HCT116 (cell line): ENCODE data around the gene CSK. TPM values are rescaled to one million over a fixed set of nuclear protein-coding genes. Genes with fewer than 3 reads are reported as not detected.

ENCODE experiments used
- ATAC-seq: fragments of 200-7000 bp; cut with Tn5 transposase; 2 replicates; pipeline ENCODE4 v1.9.1; 2020; ENCODE audit warnings: mild to moderate bottlenecking, moderate library complexity
- BruUV-seq: library from RNA; stranded (reverse); fragments of 400-500 nt; replicated peaks from 2 replicates; lab custom pipeline; 2021; lab: Mats Ljungman, UMichigan
- CTCF ChIA-PET: fragments of 300-600 bp; sonication (Branson Sonifier 250); formaldehyde crosslinking; loops from one replicate; lab custom pipeline; 2021; ENCODE audit warnings: antibody characterized with exemption; lab: Charles Lee
- POLR2A ChIA-PET: fragments of 300-600, 350-600 bp; sonication (Branson Sonifier 250); formaldehyde crosslinking; loops from one replicate; lab custom pipeline; 2021; ENCODE audit warnings: antibody characterized with exemption; lab: Charles Lee
- RAD21 ChIA-PET, 2 experiments: fragments of 300-600 bp; sonication (Branson Sonifier 250); formaldehyde crosslinking; loops; one replicate each; lab custom pipeline; 2023; ENCODE audit warnings: low total read pairs in 2 of 2; ENCODE audit not compliant: uncharacterized antibody in 2 of 2, unreplicated experiment in 2 of 2, low non-redundant PET in 1 of 2; lab: Charles Lee
- DNase-seq: peaks from one replicate; pipeline ENCODE4 v3.0.0-alpha.2; 2010; ENCODE audit warnings: low read depth, low spot score
- H2AFZ ChIP-seq: fragments of 200-600 bp; shearing (Covaris generic), sonication (generic); 2 replicates; pipeline ENCODE4 v1.6.1; 2017; ENCODE audit warnings: low read depth, mixed run types, mixed read lengths, antibody characterized with exemption, low read length; ENCODE audit not compliant: poor library complexity, severe bottlenecking
- H3K27ac ChIP-seq: 2 replicates; pipeline ENCODE4 v1.5.1; 2012; ENCODE audit warnings: low read depth, low read length
- H3K27me3 ChIP-seq: fragments of 200-600 bp; sonication (generic); 2 replicates; pipeline ENCODE4 v1.6.1; 2016; ENCODE audit warnings: mixed run types, low read length, mixed read lengths; ENCODE audit not compliant: insufficient read depth
- H3K36me3 ChIP-seq, 2 experiments: fragments of 200-500 bp in 1 of 2; fragments of 200-600 bp in 1 of 2; sonication (Bioruptor generic) in 1 of 2; sonication (generic) in 1 of 2; 2 replicates each; pipeline versions ENCODE4 v1.5.1 to v1.6.1; 2014 to 2016; ENCODE audit warnings: low read length in 2 of 2, inconsistent platforms in 1 of 2, mixed read lengths in 1 of 2, mixed run types in 1 of 2; ENCODE audit not compliant: insufficient read depth in 2 of 2, control insufficient read depth in 1 of 2
- H3K4me1 ChIP-seq, 2 experiments: fragments of 200-600 bp in 1 of 2; sonication (generic) in 1 of 2; 2 replicates each; pipeline versions ENCODE4 v1.5.1 to v1.6.1; 2012 to 2017; ENCODE audit warnings: low read length in 2 of 2, inconsistent platforms in 1 of 2, mild to moderate bottlenecking in 1 of 2, mixed read lengths in 1 of 2, mixed run types in 1 of 2, moderate library complexity in 1 of 2; ENCODE audit not compliant: insufficient read depth in 2 of 2, control insufficient read depth in 1 of 2
- H3K4me2 ChIP-seq: fragments of 200-600 bp; sonication (generic); 2 replicates; pipeline ENCODE4 v1.6.1; 2017; ENCODE audit warnings: mixed run types, low read length, mixed read lengths
- H3K4me3 ChIP-seq, 2 experiments: fragments of 200-600 bp in 1 of 2; sonication (generic) in 1 of 2; replicated peaks in 1 of 2; 2 replicates each; pipeline ENCODE4 v1.5.1; 2011 to 2016; ENCODE audit warnings: low read length in 2 of 2, control low read depth in 1 of 2, low read depth in 1 of 2, mild to moderate bottlenecking in 1 of 2, mixed read lengths in 1 of 2, mixed run types in 1 of 2
- H3K79me2 ChIP-seq: fragments of 200-600 bp; sonication (generic); 2 replicates; pipeline ENCODE4 v1.6.1; 2017; ENCODE audit warnings: mild to moderate bottlenecking, mixed run types, low read length, moderate library complexity, mixed read lengths; ENCODE audit not compliant: insufficient read depth
- H3K9ac ChIP-seq: fragments of 200-600 bp; sonication (generic); 2 replicates; pipeline ENCODE4 v1.6.1; 2016; ENCODE audit warnings: low read length, mixed read lengths
- H3K9me2 ChIP-seq: fragments of 200-600 bp; sonication (generic), shearing (Covaris generic); 2 replicates; pipeline ENCODE4 v1.6.1; 2017; ENCODE audit warnings: mixed run types, mild to moderate bottlenecking, moderate library complexity; ENCODE audit not compliant: insufficient read depth
- H3K9me3 ChIP-seq, 2 experiments: fragments of 200-500 bp in 1 of 2; fragments of 200-600 bp in 1 of 2; sonication (Bioruptor generic) in 1 of 2; sonication (generic) in 1 of 2; 2 replicates each; pipeline ENCODE4 v1.6.1; 2014 to 2017; ENCODE audit warnings: low read length in 2 of 2, mixed read lengths in 2 of 2, inconsistent platforms in 1 of 2, low read depth in 1 of 2, mild to moderate bottlenecking in 1 of 2, mixed run types in 1 of 2, moderate library complexity in 1 of 2; ENCODE audit not compliant: control insufficient read depth in 1 of 2, insufficient read depth in 1 of 2
- H4K20me1 ChIP-seq: fragments of 200-600 bp; sonication (generic), shearing (Covaris generic); 2 replicates; pipeline ENCODE4 v1.6.1; 2017; ENCODE audit warnings: mixed run types, mild to moderate bottlenecking, moderate library complexity; ENCODE audit not compliant: insufficient read depth
- CBX3 ChIP-seq: IDR thresholded peaks from 2 replicates; pipeline ENCODE4 v1.6.1; 2012; ENCODE audit warnings: low read depth
- CTCF ChIP-seq, 3 experiments: fragments of 200-600 bp in 1 of 3; sonication (generic) in 1 of 3; IDR thresholded peaks in 2 of 3; conservative IDR thresholded peaks in 1 of 3; 2 replicates each; pipeline ENCODE4 v1.5.1; 2012 to 2017; ENCODE audit warnings: low read depth in 2 of 3, low read length in 2 of 3, antibody characterized with exemption in 1 of 3, borderline replicate concordance in 1 of 3, control low read depth in 1 of 3, mild to moderate bottlenecking in 1 of 3, mixed read lengths in 1 of 3, mixed run types in 1 of 3, moderate library complexity in 1 of 3; ENCODE audit not compliant: insufficient read depth in 1 of 3
- FOSL1 ChIP-seq: IDR thresholded peaks from 2 replicates; pipeline ENCODE4 v1.6.1; 2012; ENCODE audit warnings: low read depth
- POLR2A ChIP-seq: IDR thresholded peaks from 2 replicates; pipeline ENCODE4 v1.7.0; 2011; ENCODE audit warnings: borderline replicate concordance; ENCODE audit not compliant: insufficient read depth, insufficient read length; ENCODE audit errors: extremely low read depth
- POLR2AphosphoS5 ChIP-seq: IDR thresholded peaks from 2 replicates; pipeline ENCODE4 v1.6.1; 2011; ENCODE audit warnings: mild to moderate bottlenecking, low read depth, low read length, moderate library complexity
- RAD21 ChIP-seq: IDR thresholded peaks from 2 replicates; pipeline ENCODE4 v1.6.1; 2012; ENCODE audit warnings: low read depth, mild to moderate bottlenecking
- SIN3A ChIP-seq: IDR thresholded peaks from 2 replicates; pipeline ENCODE4 v1.6.1; 2012; ENCODE audit warnings: low read depth
- SRF ChIP-seq: IDR thresholded peaks from 2 replicates; pipeline ENCODE4 v1.6.1; 2012; ENCODE audit warnings: low read depth
- ZFX ChIP-seq: fragments of 450-650 bp; IDR thresholded peaks from 2 replicates; pipeline ENCODE4 v1.6.1; 2017
- ZNF274 ChIP-seq: fragments of 200-500 bp; sonication (Bioruptor generic); IDR thresholded peaks from 2 replicates; pipeline ENCODE4 v1.6.1; 2014; ENCODE audit warnings: mild to moderate bottlenecking, low read depth, low read length, inconsistent platforms
- intact Hi-C: fragments of 100-400 bp; cut with micrococcal nuclease; formaldehyde crosslinking; loops from 2 replicates; pipeline ENCODE4 v1.10.0; 2022
- total RNA-seq: library from RNA; stranded (reverse); gene quantifications from one replicate; pipeline ENCODE4 v1.2.1, GENCODE V29; 2021; ENCODE audit not compliant: unreplicated experiment
- TF ChIP-seq, protein P1 (sequence below): IDR thresholded peaks from 2 replicates; pipeline ENCODE4 v1.6.1; 2012
- TF ChIP-seq, protein P2 (sequence below): IDR thresholded peaks from 2 replicates; pipeline ENCODE4 v1.6.1; 2012

Gene CSK
- total RNA-seq, 1 experiment from 2014 or later: 72.2 TPM

DNA sequence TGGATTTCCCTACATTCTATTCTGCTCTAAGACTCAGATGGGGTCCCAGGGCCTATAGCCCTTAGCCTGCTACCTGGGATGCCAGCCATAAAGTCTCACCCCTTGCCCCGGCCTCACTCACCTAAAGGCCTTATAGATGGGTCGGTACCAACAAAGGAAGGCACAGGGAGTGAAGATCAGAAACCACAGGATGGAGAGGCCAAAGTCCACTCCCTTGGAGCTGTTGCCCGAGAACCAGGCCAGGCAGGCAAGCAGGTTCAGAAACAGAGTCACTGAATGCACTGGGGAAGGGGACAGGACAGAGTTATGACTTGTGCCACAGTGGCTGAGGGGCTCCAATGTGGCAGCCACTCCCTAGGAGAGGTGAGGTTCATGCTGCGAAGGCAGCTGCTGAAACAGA is 68.5 kb downstream of the CSK start:
- Histone ChIP-seq H3K27me3 (no peaks in the 10 kb centered on the region), H3K4me1 (no peaks in the 10 kb centered on the region), H3K9ac (no peak overlapping the region), H3K9me3 (no peaks in the 10 kb centered on the region), H3K27ac (no peak overlapping the region), H3K79me2 (0 out of 2 replicates have a peak, but pooled peaks cover 4% of the 10 kb centered on the region), H3K4me2 (no peak overlapping the region), H2AFZ (no peak overlapping the region), H3K9me2 (no peaks in the 10 kb centered on the region), H3K4me3 (no peak overlapping the region), H4K20me1 (no peaks in the 10 kb centered on the region), H3K36me3 (peaks cover 26 to 35% of the 10 kb centered on the region in 2 experiments; a peak in 3 of 4 replicates)
- DNase-seq (no peak), ATAC-seq (no peak)
- ChIA-PET POLR2A (no interaction called here), RAD21 (no interaction called here), CTCF (no interaction called here)
- intact Hi-C loops: no loop called here
- BruUV-seq: no TSS peak
- TF ChIP-seq CTCF (IDR thresholded peaks at IDR 0.05 in 2 of 3, conservative IDR thresholded peaks at IDR 0.05 in 1 of 3; ENCODE audit: borderline replicate concordance in 1 of 3, insufficient read depth in 1 of 3, low read depth in 2 of 3, low read length in 2 of 3) (no peak), SIN3A (no peak), POLR2A (no peak), CBX3 (no peak)
- TF ChIP-seq, protein P1, sequence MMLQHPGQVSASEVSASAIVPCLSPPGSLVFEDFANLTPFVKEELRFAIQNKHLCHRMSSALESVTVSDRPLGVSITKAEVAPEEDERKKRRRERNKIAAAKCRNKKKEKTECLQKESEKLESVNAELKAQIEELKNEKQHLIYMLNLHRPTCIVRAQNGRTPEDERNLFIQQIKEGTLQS: no peak

DNA sequence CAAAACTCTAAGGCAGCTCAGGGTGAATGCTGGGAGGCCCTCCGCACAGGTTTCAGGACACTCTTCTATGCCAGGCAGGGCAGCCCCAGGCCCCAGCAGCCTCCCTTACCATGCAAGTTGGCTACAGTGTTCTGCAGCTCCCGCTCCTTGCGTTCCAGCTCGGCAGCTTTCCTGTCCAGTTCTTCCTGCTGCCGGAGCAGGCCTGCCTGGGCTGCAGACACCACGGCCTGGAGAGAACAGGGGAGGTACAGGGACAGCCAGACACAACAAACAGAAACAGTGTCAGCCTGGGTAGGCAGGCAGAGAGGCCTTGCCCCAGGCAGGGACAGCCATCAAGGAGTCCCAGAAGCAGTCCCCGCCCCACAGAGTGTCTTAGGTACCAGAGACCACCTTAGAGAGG is 70.1 kb downstream of the CSK start:
- Histone ChIP-seq H3K79me2 (peaks cover 8% of the 10 kb centered on the region; the same call in 1 of the 2 replicates), H3K4me2 (no peak overlapping the region), H3K9me2 (no peaks in the 10 kb centered on the region), H3K27me3 (no peaks in the 10 kb centered on the region), H3K4me1 (peaks cover 0 to 5% of the 10 kb centered on the region in 2 experiments; a peak in 2 of 4 replicates), H3K4me3 (no peak overlapping the region), H3K9me3 (no peaks in the 10 kb centered on the region), H3K9ac (no peak overlapping the region), H3K27ac (no peak overlapping the region), H4K20me1 (no peaks in the 10 kb centered on the region), H3K36me3 (peaks cover 23 to 33% of the 10 kb centered on the region in 2 experiments; a peak in 3 of 4 replicates), H2AFZ (no peak overlapping the region)
- DNase-seq: no peak
- BruUV-seq: no TSS peak
- TF ChIP-seq, protein P2, sequence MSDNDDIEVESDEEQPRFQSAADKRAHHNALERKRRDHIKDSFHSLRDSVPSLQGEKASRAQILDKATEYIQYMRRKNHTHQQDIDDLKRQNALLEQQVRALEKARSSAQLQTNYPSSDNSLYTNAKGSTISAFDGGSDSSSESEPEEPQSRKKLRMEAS: no peak
- TF ChIP-seq ZNF274 (no peak), ZFX (no peak), CTCF (IDR thresholded peaks at IDR 0.05 in 2 of 3, conservative IDR thresholded peaks at IDR 0.05 in 1 of 3; ENCODE audit: borderline replicate concordance in 1 of 3, insufficient read depth in 1 of 3, low read depth in 2 of 3, low read length in 2 of 3) (no peak), RAD21 (no peak), SRF (no peak), POLR2AphosphoS5 (no peak), FOSL1 (no peak)
- intact Hi-C loops: no loop called here
- CTCF ChIA-PET: no interaction called here
- RAD21 ChIA-PET: no interaction called here
- POLR2A ChIA-PET: no interaction called here
- ATAC-seq: no peak
